A172 (cell line): ENCODE results near the gene MED15. TPM values are rescaled to one million over a fixed set of nuclear protein-coding genes. Genes with fewer than 3 reads are reported as not detected.

ENCODE experiments used
- DNase-seq: peaks from one replicate; pipeline ENCODE4 v3.0.0-alpha.2; 2015; ENCODE audit warnings: low spot score
- total RNA-seq: library from RNA; depleted of rRNA; stranded (reverse); fragments of >200 nt; shearing (Covaris generic); gene quantifications from 2 replicates; pipeline ENCODE4 v1.2.3, GENCODE V29; 2014; rRNA removed

The MED15 gene
- total RNA-seq, 1 experiment from 2014 or later = 24.7 TPM

DNA sequence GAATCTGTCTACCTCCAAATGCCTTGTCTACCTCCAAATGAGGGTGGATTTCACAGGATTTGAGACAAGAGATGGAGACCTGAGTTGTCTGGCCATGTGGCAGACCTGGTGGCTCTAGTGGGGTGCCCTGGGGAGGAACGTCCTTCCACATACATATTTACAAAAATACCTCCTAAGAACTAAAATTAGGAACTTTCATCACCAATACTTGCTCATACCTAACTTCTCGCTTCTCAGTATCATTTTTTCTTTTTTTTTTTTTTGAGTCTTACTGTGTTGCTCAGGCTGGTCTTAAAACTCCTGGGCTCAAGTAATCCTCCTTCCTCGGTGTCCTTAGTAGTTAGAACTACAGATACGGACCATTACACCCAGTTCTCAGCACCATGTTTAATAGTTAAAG lies 117.9 kb downstream of the MED15 start:
- DNase-seq = no peak

DNA sequence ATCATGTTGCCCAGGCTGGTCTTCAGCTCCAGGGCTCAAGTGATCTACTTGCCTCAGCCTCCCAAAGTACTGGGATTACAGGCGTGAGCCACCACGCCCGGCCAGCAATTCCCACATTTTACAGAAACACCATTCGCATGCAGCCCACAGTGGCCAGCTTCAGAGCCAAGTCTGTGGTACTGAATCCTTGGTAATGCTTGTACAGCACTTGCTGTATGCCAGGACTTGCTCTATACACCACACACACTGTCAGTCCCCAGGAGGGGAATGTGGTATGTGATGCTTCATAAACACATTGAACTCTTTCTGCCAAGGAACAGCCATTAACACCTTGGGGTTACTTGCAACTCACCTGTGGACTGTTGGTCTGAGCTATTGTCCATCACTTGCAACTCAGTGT lies 119.4 kb downstream of the MED15 start:
- DNase-seq = no peak

DNA sequence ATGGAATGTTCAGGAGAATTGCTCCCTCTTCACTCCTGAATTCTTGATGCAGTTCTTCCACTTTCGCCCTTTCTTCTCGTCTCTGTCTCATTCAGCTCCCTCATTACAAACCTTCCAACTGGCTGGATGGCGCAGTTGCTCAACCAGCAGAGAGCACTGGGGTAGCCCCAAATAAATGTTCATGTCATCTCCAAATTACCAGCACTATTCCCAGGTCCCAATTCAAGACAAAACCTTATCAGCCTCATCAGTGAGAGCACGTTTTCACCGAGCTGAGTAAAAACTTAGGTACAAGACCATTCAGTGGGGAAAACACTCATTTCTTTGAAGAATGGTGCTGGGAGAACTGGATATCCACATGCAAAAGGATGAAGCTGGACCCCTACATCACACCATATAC lies 120.0 kb downstream of the MED15 start:
- DNase-seq = no peak

DNA sequence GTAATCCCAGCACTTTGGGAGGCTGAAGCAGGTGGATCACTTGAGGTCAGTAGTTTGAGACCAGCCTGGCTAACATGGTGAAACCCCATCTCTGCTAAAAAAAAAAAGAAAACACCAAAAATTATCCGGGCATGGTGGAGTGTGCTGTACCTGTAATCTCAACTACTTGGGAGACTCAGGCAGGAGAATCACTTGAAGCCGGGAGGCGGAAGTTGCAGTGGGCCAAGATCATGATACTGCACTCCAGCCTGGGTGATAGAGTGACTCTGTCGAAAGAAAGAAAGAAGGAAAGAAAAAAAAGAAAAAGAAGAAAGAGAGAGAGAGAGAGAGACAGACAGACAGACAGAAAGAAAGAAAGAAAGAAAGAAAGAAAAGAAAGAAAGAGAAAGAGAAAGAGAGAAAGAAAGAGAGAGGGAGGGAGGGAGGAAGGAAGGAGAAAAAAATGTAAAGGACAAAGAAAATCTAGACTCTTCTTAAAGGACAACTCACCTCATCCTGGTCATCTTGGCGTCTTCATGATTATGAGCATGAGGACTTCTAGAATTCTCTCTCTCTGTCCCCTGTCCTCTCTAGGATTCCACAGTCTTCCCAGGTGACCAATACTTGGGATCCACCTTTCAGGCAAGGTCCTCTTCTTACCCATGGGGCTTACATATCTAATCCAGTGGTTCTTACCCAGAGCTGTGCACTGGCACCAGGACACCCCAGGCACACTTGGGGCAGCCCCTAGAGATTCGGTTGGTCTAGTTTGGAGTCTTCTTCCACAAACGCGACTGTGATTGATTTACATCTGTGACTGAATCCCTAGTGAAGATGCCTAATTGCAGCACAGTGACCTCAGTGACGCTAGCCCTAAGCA lies 120.9 kb downstream of the MED15 start:
- no peak for DNase-seq

DNA sequence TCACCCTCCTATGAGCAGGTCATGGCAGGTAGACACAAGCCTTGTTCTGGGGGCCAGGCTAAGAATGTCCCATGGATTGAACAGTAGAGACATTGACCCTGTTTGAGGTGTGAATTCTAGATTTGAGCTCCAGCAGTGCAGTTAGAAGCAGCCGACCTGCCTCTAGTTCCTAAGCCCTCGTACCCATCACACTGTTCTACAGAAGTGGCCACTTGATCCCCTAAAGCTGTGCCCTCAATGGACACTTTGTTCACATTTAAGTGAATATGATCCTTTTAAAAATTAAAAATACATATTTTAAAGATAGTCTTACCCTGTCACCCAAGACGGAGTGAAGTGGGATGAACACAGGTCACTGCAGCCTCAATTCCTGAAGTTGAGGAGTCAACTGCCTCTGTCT lies 122.0 kb downstream of the MED15 start:
- DNase-seq = no peak

DNA sequence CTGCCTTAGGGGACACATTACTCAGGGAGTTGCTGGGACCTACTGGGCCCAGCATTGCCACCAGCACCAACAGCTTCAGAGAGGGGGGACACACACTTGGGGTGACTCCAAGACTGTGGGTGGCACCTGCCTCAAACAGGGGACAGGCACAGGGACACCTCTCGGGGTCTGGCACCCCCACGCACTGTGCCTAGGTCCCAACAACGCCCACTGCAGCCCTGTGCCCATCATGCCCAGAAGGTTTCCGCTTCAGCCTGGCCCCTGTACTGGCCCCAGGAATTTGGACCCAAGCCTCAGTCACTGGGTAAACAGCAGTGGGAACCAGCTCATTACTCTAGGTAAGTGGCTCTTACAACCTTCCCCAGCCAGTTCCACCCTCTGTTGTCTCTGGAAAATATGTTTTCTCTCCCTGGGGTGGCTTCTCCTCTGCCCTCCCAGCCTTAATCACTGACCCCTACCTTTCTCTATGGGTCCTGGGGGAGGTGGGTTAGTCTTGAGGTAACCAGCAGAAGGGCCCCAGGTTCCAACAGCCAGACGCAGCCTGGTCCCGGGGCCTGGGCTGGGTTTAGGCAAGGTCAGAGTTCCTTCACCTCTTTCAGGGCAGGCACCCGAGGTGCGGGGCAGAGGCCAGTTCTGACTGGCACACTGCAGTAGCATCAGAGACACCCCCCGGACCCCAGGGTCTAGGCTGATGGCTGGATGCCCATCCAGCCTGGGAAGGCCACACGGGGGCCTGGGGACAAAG lies 123.6 kb downstream of the MED15 start:
- no peak for DNase-seq

DNA sequence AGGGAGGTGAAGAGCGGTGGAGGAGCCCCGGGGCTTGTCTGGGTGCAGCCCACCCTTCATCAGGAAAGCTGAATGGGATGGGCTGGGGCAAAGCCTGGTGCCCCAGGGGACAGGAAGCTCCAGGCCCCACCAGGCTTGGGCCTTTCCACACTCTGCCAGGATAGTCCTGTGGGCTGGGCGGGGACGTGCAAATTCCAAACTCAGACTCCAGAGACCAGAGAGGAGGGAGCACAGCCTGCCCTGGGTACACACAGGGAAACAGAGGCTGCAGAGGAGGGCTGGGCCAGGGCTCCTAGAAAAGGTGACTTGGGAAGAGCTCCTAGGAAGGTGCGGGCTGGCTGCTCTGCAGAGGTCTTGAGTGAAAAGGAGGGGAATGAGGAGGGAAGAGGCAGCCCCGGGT lies 124.7 kb downstream of the MED15 start:
- DNase-seq = no peak

DNA sequence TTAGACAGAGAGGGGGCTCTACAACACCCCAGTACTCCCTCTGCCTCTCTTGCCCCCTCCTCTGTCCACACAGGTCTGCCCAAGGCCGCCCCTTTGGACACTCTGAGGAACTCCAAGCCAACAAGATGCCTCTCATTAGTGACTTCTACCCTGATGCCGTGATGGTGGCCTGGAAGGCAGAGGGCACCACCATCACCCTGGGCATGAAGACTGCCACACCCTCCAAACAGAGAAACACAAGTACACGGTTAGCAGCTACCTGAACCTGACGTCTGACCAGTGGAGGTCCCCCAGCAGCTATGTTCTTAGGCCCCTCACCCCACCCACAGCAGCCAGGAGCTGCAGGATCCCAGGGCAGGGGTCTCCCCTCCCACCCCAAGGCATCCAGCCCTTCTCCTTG lies 125.1 kb downstream of the MED15 start:
- DNase-seq = no peak

DNA sequence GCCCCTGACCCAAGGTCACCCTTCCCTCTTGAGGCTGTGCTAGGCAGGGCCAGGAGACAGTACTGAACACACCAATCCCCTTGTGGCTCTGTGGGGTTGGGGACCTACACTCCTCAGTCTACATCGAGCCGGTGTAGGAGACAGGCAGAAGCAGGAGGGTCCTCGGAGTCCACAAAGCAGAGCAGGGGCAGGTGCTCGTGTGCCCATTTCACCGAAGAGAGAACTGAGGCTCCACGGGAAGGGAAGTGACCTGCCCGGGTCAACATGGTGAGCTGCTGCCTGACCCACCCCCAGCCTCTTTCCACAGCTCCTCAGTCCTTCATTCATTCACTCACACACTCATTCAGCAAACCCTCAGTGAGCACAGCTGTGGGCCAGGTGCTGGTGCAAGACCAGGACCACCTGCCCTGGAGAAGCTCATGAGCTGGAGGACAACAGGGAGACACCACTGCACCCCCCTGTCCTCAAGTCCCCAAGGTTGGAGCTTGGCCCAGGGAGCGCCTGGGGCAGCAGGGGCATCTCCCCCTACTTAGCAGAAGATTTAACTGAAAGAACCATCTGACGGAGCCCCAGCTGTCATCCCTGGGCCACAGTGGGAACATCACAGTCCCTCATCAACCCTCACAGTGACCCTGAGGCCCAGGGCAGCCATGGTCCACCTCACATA lies 127.3 kb downstream of the MED15 start:
- no peak for DNase-seq

DNA sequence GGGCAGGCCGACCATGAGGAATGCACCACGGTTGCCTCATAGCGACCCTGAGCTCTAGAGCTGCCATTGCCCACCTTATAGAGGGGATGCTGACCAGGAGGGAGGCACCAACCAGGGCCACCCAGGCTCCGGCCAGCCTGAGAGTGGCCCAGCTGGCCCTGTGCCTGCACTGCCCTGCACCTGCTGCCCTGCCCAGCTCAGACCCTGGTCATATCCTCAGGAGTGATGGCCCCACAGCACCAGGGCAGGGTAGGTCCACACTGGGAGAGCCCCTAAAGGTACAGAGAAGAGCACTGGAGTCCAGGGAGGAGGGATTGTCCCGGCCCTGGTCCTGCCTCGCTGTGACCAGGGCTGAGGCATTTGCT lies 127.8 kb downstream of the MED15 start:
- DNase-seq = no peak

DNA sequence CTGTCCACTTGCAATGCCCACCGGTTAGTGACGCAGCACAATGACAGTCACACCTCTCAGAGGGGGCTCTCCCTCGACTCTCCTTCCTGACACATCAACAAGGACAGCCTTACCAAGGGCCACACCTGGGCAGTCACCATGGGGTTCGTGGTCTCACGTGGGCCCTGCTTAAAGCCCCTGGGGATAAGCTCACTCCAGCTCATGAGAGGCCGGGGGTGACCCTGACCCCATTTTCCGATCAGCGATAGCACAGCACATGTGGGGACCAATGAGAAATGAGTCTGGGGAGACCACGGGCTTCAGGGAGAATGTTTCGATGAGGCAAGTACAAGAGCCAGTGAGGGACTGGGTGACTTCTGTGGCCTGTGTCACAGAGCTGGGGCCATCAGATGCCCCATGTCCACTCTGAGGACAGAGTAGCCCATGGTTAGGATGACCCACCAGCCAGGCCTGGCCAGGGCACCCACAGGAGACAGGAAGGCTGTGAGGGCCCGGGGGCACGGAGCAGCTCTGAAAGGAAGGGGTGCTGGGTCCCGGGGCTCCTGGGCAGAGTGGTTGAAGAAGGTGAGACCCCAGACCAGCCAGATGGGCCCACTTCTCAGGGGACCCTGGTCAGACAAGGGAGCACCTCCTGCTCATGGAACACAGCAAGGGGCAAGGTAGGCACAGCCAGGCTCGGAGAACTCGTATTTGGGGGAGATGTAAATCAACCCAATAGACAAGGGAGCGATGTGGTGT lies 128.8 kb downstream of the MED15 start:
- DNase-seq = no peak

DNA sequence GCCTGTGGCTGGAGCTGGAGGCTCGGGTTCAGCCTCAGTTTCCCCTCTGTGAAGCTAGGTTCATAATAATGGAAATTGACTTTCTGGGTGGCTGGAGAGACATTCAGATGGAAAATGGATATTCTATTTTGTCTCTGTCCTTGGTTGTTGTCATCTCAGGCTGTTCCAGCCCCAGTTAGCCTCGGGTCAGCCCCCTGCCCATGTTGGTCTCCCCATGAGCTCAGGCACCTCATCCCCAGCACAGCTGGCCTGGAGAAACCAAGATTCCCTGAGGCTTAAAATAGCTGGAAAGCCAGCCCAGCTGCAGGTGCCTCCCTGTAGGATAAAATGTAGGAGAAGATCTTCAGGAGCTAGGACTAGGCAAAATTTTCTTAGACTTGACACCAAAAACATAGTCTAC lies 129.5 kb downstream of the MED15 start:
- no peak for DNase-seq

Other genes with a start within 250 kb of the MED15 start
- gene RTN4R, start 239.3 kb upstream of the MED15 start, total RNA-seq = 10.9 and 15.6 TPM in 2 replicates
- 43.7 and 48.2 TPM in 2 replicates for gene DGCR6L, start 187.6 kb upstream of the MED15 start, total RNA-seq
- 8.5 and 10.8 TPM in 2 replicates for gene ZNF74, start 113.5 kb upstream of the MED15 start, total RNA-seq
- 38.2 and 46.6 TPM in 2 replicates for gene SCARF2, start 69.8 kb upstream of the MED15 start, total RNA-seq
- 12.0 and 13.6 TPM in 2 replicates for gene KLHL22, start 11.8 kb upstream of the MED15 start, total RNA-seq